Measurements from ENCODE around the gene TYRP1. TPM values are rescaled to one million over a fixed set of nuclear protein-coding genes. Genes with fewer than 3 reads are reported as not detected.

TYRP1 gene
- polyA plus RNA-seq, 1 of the 3 experiments (the other 2 are of a cell fraction) = not detected

- no peaks in the 10 kb centered on the region for H4K20me1 ChIP-seq (ENCODE audit: insufficient read depth)
- no peak overlapping the region for H3K4me2 ChIP-seq
- TF ChIP-seq GABPA (IDR thresholded peaks at IDR 0.05; ENCODE audit: low read depth) (no peak), USF2 (IDR thresholded peaks at IDR 0.05; ENCODE audit: borderline replicate concordance, low read depth, low read length) (no peak), NFIC (IDR thresholded peaks at IDR 0.05; ENCODE audit: borderline replicate concordance) (no peak), USF1 (IDR thresholded peaks at IDR 0.05; ENCODE audit: borderline replicate concordance, low read depth) (no peak), SIN3A (IDR thresholded peaks at IDR 0.05; ENCODE audit: borderline replicate concordance, low read depth, low read length) (no peak), RCOR1 (IDR thresholded peaks at IDR 0.05; ENCODE audit: low read length) (no peak), GATA2 (CRISPR knock-in tag; IDR thresholded peaks at IDR 0.05) (no peak), FOXJ3 (CRISPR knock-in tag; IDR thresholded peaks at IDR 0.05) (no peak), NRF1 (IDR thresholded peaks at IDR 0.05; ENCODE audit: low read depth, low read length) (no peak), PBX3 (IDR thresholded peaks at IDR 0.05) (no peak)
- CTCF ChIA-PET = interaction anchor here (0.7 to 2.8 kb wide), 6 partner anchors 15 to 1813 kb away, joined by 3 to 7 read pairs (median 4); no protein-coding TSS in a partner anchor
- no peaks in the 10 kb centered on the region for H3K9me2 ChIP-seq
- no peaks in the 10 kb centered on the region for H3K27me3 ChIP-seq (ENCODE audit: insufficient read depth)
- 62% methylated on average over 1 of the region's 1 CpG for WGBS (ENCODE audit: low lambda C conversion rate)
- H3K9me3 ChIP-seq = no peaks in the 10 kb centered on the region
- peaks cover 0 to 2% of the 10 kb centered on the region in 2 experiments; a peak in 2 of 4 replicates for H3K4me1 ChIP-seq (ENCODE audit: control insufficient read depth in 1 of 2, insufficient read depth in 2 of 2, low read depth in 1 of 2, low read length in 1 of 2)
- no peak overlapping the region for H3K4me3 ChIP-seq (ENCODE audit: low read depth in 2 of 2, low read length in 1 of 2)
- no peak overlapping the region for H3K27ac ChIP-seq (ENCODE audit: low read depth in 2 of 2, low read length in 1 of 2)
- H3K79me2 ChIP-seq (ENCODE audit: insufficient read depth) = no peaks in the 10 kb centered on the region
- no peak for DNase-seq
- POLR2A ChIA-PET = no interaction called here
- no peak overlapping the region for H2AFZ ChIP-seq (ENCODE audit: low read depth)
- H3K36me3 ChIP-seq (replicated peaks in 1 of 2; ENCODE audit: control insufficient read depth in 1 of 2, insufficient read depth in 2 of 2, low read length in 1 of 2) = no peaks in the 10 kb centered on the region
- H3K9ac ChIP-seq = no peak overlapping the region
- peaks cover 3% of the 10 kb centered on the region for H3F3A ChIP-seq (replicated peaks; ENCODE audit: insufficient read depth)
Observed at GRCh38 chr9:12703996-12704395, 10.8 kb downstream of the TYRP1 start.

- TF ChIP-seq GATA2 (CRISPR knock-in tag; IDR thresholded peaks at IDR 0.05) = no peak
- no peak for TF ChIP-seq SMC3 (IDR thresholded peaks at IDR 0.05; ENCODE audit: low read depth, low read length)
- Histone ChIP-seq H3K9me2 (no peaks in the 10 kb centered on the region), H3K79me2 (ENCODE audit: insufficient read depth) (no peaks in the 10 kb centered on the region), H3K36me3 (replicated peaks in 1 of 2; ENCODE audit: control insufficient read depth in 1 of 2, insufficient read depth in 2 of 2, low read length in 1 of 2) (peaks cover 0 to 4% of the 10 kb centered on the region in 2 experiments), H3K27ac (ENCODE audit: low read depth in 2 of 2, low read length in 1 of 2) (no peak overlapping the region), H4K20me1 (ENCODE audit: insufficient read depth) (no peaks in the 10 kb centered on the region), H3K9me3 (no peaks in the 10 kb centered on the region; the same call in 1 of the 2 replicates), H3K4me2 (no peak overlapping the region), H3K27me3 (ENCODE audit: insufficient read depth) (no peaks in the 10 kb centered on the region), H3K4me3 (ENCODE audit: low read depth in 2 of 2, low read length in 1 of 2) (no peak overlapping the region), H3K9ac (no peak overlapping the region), H2AFZ (ENCODE audit: low read depth) (no peak overlapping the region), H3K4me1 (ENCODE audit: control insufficient read depth in 1 of 2, insufficient read depth in 2 of 2, low read depth in 1 of 2, low read length in 1 of 2) (no peaks in the 10 kb centered on the region; a peak in 2 of 4 replicates), H3F3A (replicated peaks; ENCODE audit: insufficient read depth) (peaks cover 4% of the 10 kb centered on the region)
- DNase-seq = no peak
- WGBS (ENCODE audit: low lambda C conversion rate) = 94% methylated on average over 1 of the region's 1 CpG
- CTCF ChIA-PET = interaction anchor here (1.1 to 2.8 kb wide), 6 partner anchors 70 to 722 kb away, joined by 3 to 7 read pairs (median 4); no protein-coding TSS in a partner anchor
- POLR2A ChIA-PET = no interaction called here
Observed at GRCh38 chr9:12705738-12706391, 12.7 kb downstream of the TYRP1 start.
